ENCODE results near the gene CPT1B. TPM values are rescaled to one million over a fixed set of nuclear protein-coding genes. Genes with fewer than 3 reads are reported as not detected.

Gene CPT1B
- total RNA-seq, 2 experiments from 2014 or later, result 101 to 138 TPM

DNA sequence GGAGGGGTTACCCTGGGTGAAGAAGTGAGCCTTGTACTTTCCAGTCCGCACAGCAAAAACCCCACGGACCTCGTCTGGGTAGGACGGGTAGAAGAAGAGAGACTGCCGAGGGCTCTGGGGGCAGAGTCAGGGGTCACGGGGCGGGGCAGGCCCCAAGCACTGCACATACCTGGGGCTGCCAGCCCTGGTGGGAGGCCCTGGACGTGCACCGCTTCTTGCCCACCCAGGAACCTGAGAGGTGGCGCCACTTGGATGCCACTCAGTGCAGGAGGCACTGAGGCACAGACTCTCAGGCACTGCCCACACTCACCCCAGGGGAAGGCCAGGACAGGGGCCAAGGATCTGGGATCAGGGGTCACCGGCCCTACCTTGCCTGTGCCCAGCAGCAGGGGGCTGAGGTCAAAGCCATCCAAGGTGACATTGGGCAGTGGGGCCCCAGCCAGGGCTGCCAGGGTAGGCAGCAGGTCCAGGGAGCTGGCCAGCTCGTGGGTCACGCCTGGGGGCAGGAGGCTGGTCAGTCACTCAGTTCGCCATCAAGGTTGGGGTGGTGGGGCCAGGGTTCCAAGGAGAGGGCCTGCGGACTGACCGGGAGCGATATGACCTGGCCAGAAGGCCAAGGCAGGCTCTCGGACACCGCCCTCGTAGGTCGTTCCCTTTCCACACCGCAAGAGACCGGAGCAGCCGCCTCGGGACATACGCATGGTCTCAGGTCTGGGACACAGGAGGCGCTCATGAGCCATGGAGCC lies 47.5 kb upstream of the CPT1B start:
- H4K20me1 ChIP-seq (ENCODE audit: insufficient read depth, low read length), result no peaks in the 10 kb centered on the region
- no TSS peak for BruUV-seq (replicated peaks)
- H3K9me2 ChIP-seq (ENCODE audit: insufficient read depth, low read length), result no peaks in the 10 kb centered on the region
- H3K9me3 ChIP-seq (ENCODE audit: low read length), result no peaks in the 10 kb centered on the region
- TF ChIP-seq EZH2phosphoT487 (IDR thresholded peaks at IDR 0.05; ENCODE audit: borderline replicate concordance, low read depth, low read length), result no peak
- TF ChIP-seq, protein P1, sequence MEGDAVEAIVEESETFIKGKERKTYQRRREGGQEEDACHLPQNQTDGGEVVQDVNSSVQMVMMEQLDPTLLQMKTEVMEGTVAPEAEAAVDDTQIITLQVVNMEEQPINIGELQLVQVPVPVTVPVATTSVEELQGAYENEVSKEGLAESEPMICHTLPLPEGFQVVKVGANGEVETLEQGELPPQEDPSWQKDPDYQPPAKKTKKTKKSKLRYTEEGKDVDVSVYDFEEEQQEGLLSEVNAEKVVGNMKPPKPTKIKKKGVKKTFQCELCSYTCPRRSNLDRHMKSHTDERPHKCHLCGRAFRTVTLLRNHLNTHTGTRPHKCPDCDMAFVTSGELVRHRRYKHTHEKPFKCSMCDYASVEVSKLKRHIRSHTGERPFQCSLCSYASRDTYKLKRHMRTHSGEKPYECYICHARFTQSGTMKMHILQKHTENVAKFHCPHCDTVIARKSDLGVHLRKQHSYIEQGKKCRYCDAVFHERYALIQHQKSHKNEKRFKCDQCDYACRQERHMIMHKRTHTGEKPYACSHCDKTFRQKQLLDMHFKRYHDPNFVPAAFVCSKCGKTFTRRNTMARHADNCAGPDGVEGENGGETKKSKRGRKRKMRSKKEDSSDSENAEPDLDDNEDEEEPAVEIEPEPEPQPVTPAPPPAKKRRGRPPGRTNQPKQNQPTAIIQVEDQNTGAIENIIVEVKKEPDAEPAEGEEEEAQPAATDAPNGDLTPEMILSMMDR (conservative IDR thresholded peaks at IDR 0.05; ENCODE audit: low read length), result 0 out of 2 replicates have a peak, but pooled peaks have one; percentile 27
- no peak overlapping the region for H3K27ac ChIP-seq (ENCODE audit: low read depth, low read length, poor library complexity, severe bottlenecking)
- POLR2A ChIA-PET, result no interaction called here
- H3K79me2 ChIP-seq (ENCODE audit: insufficient read depth, low read depth, low read length), result no peaks in the 10 kb centered on the region
- intact Hi-C loops (cut with micrococcal nuclease; ENCODE audit: unreplicated experiment), result no loop called here
- no peak for DNase-seq (ENCODE audit: low spot score)
- H3K36me3 ChIP-seq (ENCODE audit: insufficient read depth, low read length), result no peaks in the 10 kb centered on the region
- H3K4me1 ChIP-seq (ENCODE audit: insufficient read depth, low read length, poor library complexity, severe bottlenecking), result peaks cover 31% of the 10 kb centered on the region
- CTCF ChIA-PET (ENCODE audit: unreplicated experiment), result no interaction called here
- no peak overlapping the region for H2AFZ ChIP-seq (ENCODE audit: low read length)
- H3K4me2 ChIP-seq (ENCODE audit: low read length), result no peak overlapping the region
- no peak overlapping the region for H3K4me3 ChIP-seq (ENCODE audit: low read depth, low read length, poor library complexity, severe bottlenecking)

GRCh38 chr22:50625131-50625567 lies 46.9 kb upstream of the CPT1B start:
- TF ChIP-seq EZH2phosphoT487 (IDR thresholded peaks at IDR 0.05; ENCODE audit: borderline replicate concordance, low read depth, low read length), result no peak
- TF ChIP-seq, protein P1 (conservative IDR thresholded peaks at IDR 0.05; ENCODE audit: low read length), result no peak
- H3K4me2 ChIP-seq (ENCODE audit: low read length), result no peak overlapping the region
- peaks cover 35% of the 10 kb centered on the region for H3K4me1 ChIP-seq (ENCODE audit: insufficient read depth, low read length, poor library complexity, severe bottlenecking)
- BruUV-seq (replicated peaks), result no TSS peak
- no peaks in the 10 kb centered on the region for H3K36me3 ChIP-seq (ENCODE audit: insufficient read depth, low read length)
- CTCF ChIA-PET (ENCODE audit: unreplicated experiment), result no interaction called here
- H3K4me3 ChIP-seq (ENCODE audit: low read depth, low read length, poor library complexity, severe bottlenecking), result no peak overlapping the region
- no peaks in the 10 kb centered on the region for H4K20me1 ChIP-seq (ENCODE audit: insufficient read depth, low read length)
- no peaks in the 10 kb centered on the region for H3K9me3 ChIP-seq (ENCODE audit: low read length)
- DNase-seq (ENCODE audit: low spot score), result no peak
- no peak overlapping the region for H2AFZ ChIP-seq (ENCODE audit: low read length)
- POLR2A ChIA-PET, result no interaction called here
- H3K9me2 ChIP-seq (ENCODE audit: insufficient read depth, low read length), result no peaks in the 10 kb centered on the region
- no peaks in the 10 kb centered on the region for H3K79me2 ChIP-seq (ENCODE audit: insufficient read depth, low read depth, low read length)
- intact Hi-C loops (cut with micrococcal nuclease; ENCODE audit: unreplicated experiment), result no loop called here
- H3K27ac ChIP-seq (ENCODE audit: low read depth, low read length, poor library complexity, severe bottlenecking), result no peak overlapping the region

Data from OCI-LY7 (cell line).